Endometrial microvascular endothelial cells (primary cell): ENCODE measurements around the gene TRABD. TPM values are rescaled to one million over a fixed set of nuclear protein-coding genes. Genes with fewer than 3 reads are reported as not detected.

Source experiments
- in situ Hi-C: cut with HindIII; loops from 2 replicates; pipeline ENCODE4 v1.10.0; 2017; ENCODE audit warnings: low sequenced_read_pairs, low pct_unique_long_range_greater_than_20kb; ENCODE audit errors: inconsistent ontology term
- total RNA-seq: library from RNA; depleted of rRNA; stranded (reverse); fragments of >200 nt; gene quantifications from one replicate; pipeline ENCODE4 v1.2.3, GENCODE V29; 2015; ENCODE audit errors: inconsistent ontology term

Gene TRABD
- total RNA-seq, 1 donor from 2014 or later, result 39.3 TPM

- in situ Hi-C loops, result no loop called here
These were observed 62.0 kb downstream of the TRABD start for GRCh38 chr22:50247748-50248147.

GRCh38 chr22:50248196-50249081 lies 62.7 kb downstream of the TRABD start:
- in situ Hi-C loops, result no loop called here

Other genes with a start within 250 kb of the TRABD start
- 45.4 TPM for gene PIM3, start 225.1 kb upstream of the TRABD start, total RNA-seq
- not detected for gene IL17REL, start 173.1 kb upstream of the TRABD start, total RNA-seq
- not detected for gene TTLL8, start 127.6 kb upstream of the TRABD start, total RNA-seq
- gene MLC1, start 100.5 kb upstream of the TRABD start, total RNA-seq, result not detected
- gene MOV10L1, start 95.9 kb upstream of the TRABD start, total RNA-seq, result 6.1 TPM
- gene PANX2, start 15.2 kb upstream of the TRABD start, total RNA-seq, result 2.2 TPM
- 29.7 TPM for gene SELENOO, start 15.1 kb downstream of the TRABD start, total RNA-seq
- 33.2 TPM for gene TUBGCP6, start 59.1 kb downstream of the TRABD start, total RNA-seq
- gene HDAC10, start 65.4 kb downstream of the TRABD start, total RNA-seq, result 31.3 TPM
- gene MAPK12, start 75.8 kb downstream of the TRABD start, total RNA-seq, result 50.4 TPM
- 26.9 TPM for gene MAPK11, start 84.5 kb downstream of the TRABD start, total RNA-seq
- 37.7 TPM for gene PLXNB2, start 121.7 kb downstream of the TRABD start, total RNA-seq
- 1.2 TPM for gene DENND6B, start 141.1 kb downstream of the TRABD start, total RNA-seq
- 35.0 TPM for gene PPP6R2, start 157.4 kb downstream of the TRABD start, total RNA-seq